Panc1 (cell line): ENCODE results near the gene ASIC1. TPM values are rescaled to one million over a fixed set of nuclear protein-coding genes. Genes with fewer than 3 reads are reported as not detected.
A peak's percentile ranks its signal among the peaks of the same experiment; 100 is the strongest.

Experiments
- ATAC-seq: fragments of 200-7000 bp; cut with Tn5 transposase; 2 replicates; pipeline ENCODE4 v1.9.1; 2020; ENCODE audit warnings: mild to moderate bottlenecking, moderate library complexity
- BruUV-seq: library from RNA; stranded (reverse); fragments of 400-500 nt; replicated peaks from 2 replicates; lab custom pipeline; 2021; lab: Mats Ljungman, UMichigan
- CTCF ChIA-PET: fragments of 300-600 bp; sonication (Branson Sonifier 250); formaldehyde crosslinking; loops from one replicate; lab custom pipeline; 2022; ENCODE audit warnings: antibody characterized with exemption; lab: Charles Lee
- POLR2A ChIA-PET: fragments of 300-600 bp; sonication (Branson Sonifier 250); formaldehyde crosslinking; loops from one replicate; lab custom pipeline; 2022; ENCODE audit warnings: antibody characterized with exemption; lab: Charles Lee
- DNase-seq: peaks from one replicate; pipeline ENCODE4 v3.0.0-alpha.2; 2010; ENCODE audit warnings: low read depth, low spot score
- H3K27ac ChIP-seq: 2 replicates; pipeline ENCODE4 v1.5.1; 2011; ENCODE audit warnings: mild to moderate bottlenecking, low read length, inconsistent platforms
- H3K27me3 ChIP-seq: fragments of 200-500 bp; sonication (Bioruptor generic); 2 replicates; pipeline ENCODE4 v1.6.0; 2014; ENCODE audit warnings: low read length, inconsistent platforms; ENCODE audit not compliant: control insufficient read depth, insufficient read depth
- H3K36me3 ChIP-seq: fragments of 200-500 bp; sonication (Bioruptor generic); 2 replicates; pipeline ENCODE4 v1.5.1; 2014; ENCODE audit warnings: inconsistent platforms, mild to moderate bottlenecking, low read length, moderate library complexity; ENCODE audit not compliant: control insufficient read depth, insufficient read depth
- H3K4me1 ChIP-seq: 2 replicates; pipeline ENCODE4 v1.5.1; 2011; ENCODE audit warnings: inconsistent platforms, mild to moderate bottlenecking, low read length, moderate library complexity; ENCODE audit not compliant: control insufficient read depth, insufficient read depth
- H3K4me3 ChIP-seq, 2 experiments: 2 replicates each; pipeline ENCODE4 v1.5.1; 2011 to 2012; ENCODE audit warnings: low read depth in 2 of 2, low read length in 2 of 2, mild to moderate bottlenecking in 2 of 2, inconsistent platforms in 1 of 2, moderate library complexity in 1 of 2
- H3K9me3 ChIP-seq: fragments of 200-500 bp; sonication (Bioruptor generic); 2 replicates; pipeline ENCODE4 v1.5.1; 2014; ENCODE audit warnings: low read depth, mild to moderate bottlenecking, inconsistent platforms, low read length, moderate library complexity; ENCODE audit not compliant: control insufficient read depth, insufficient read depth
- POLR2AphosphoS5 ChIP-seq: IDR thresholded peaks from 2 replicates; pipeline ENCODE4 v1.6.1; 2012; ENCODE audit warnings: mild to moderate bottlenecking, low read depth, low read length, moderate library complexity
- SIN3A ChIP-seq: IDR thresholded peaks from 2 replicates; pipeline ENCODE4 v1.6.1; 2012; ENCODE audit warnings: low read depth, mild to moderate bottlenecking, low read length, moderate library complexity, borderline replicate concordance; ENCODE audit not compliant: insufficient read depth
- TCF7L2 ChIP-seq: IDR thresholded peaks from 2 replicates; pipeline ENCODE4 v1.6.1; 2011; ENCODE audit warnings: mild to moderate bottlenecking, low read depth, low read length, inconsistent platforms
- in situ Hi-C: cut with HindIII; loops from 2 replicates; pipeline ENCODE4 v1.10.0; 2016; ENCODE audit warnings: low sequenced_read_pairs, low pct_unique_long_range_greater_than_20kb
- intact Hi-C: fragments of 100-400 bp; cut with micrococcal nuclease; formaldehyde crosslinking; loops from one replicate; pipeline ENCODE4 v1.10.0; 2022; ENCODE audit not compliant: unreplicated experiment
- total RNA-seq: library from RNA; stranded (reverse); gene quantifications from one replicate; pipeline ENCODE4 v1.2.1, GENCODE V29; 2021; ENCODE audit not compliant: unreplicated experiment
- TF ChIP-seq, protein P1 (sequence below): fragments of 450-650 bp; IDR thresholded peaks from 2 replicates; pipeline ENCODE4 v1.5.1; 2017; ENCODE audit warnings: mild to moderate bottlenecking
- TF ChIP-seq, protein P2 (sequence below), 2 experiments: IDR thresholded peaks; 2 replicates each; pipeline ENCODE4 v1.6.1; 2011 to 2012; ENCODE audit warnings: low read depth in 2 of 2, control low read depth in 1 of 2, low read length in 1 of 2, mild to moderate bottlenecking in 1 of 2, moderate library complexity in 1 of 2; ENCODE audit not compliant: insufficient read depth in 1 of 2

Gene ASIC1
- total RNA-seq, 1 experiment from 2014 or later = 13.5 TPM

GRCh38 chr12:50110762-50111351 lies 53.5 kb downstream of the ASIC1 start:
- no peak for DNase-seq
- intact Hi-C loops = loop anchor here (5.0 kb wide), 1 partner anchor 56 kb away; the partner anchor contains the start of gene CERS5
- POLR2A ChIA-PET = interaction anchor here (0.6 to 1.3 kb wide), 3 partner anchors 26 to 1895 kb away, joined by 3 to 13 read pairs (median 5); partner anchors contain the start of gene SMARCD1
- 0 out of 4 replicates have a peak overlapping the region, but pooled peaks of 1 of the 2 experiments have one; percentile 40 for H3K4me3 ChIP-seq
- H3K4me1 ChIP-seq = peaks cover 15% of the 10 kb centered on the region
- in situ Hi-C loops = no loop called here
- H3K27me3 ChIP-seq = no peaks in the 10 kb centered on the region
- no TSS peak for BruUV-seq
- CTCF ChIA-PET = interaction anchor here (0.6 to 2.6 kb wide), 9 partner anchors 10 to 1276 kb away, joined by 3 to 15 read pairs (median 8); partner anchors contain the start of genes CERS5 and SMARCD1
- ATAC-seq = no peak
- no peaks in the 10 kb centered on the region for H3K36me3 ChIP-seq
- no peaks in the 10 kb centered on the region for H3K9me3 ChIP-seq
- TF ChIP-seq SIN3A (no peak), POLR2AphosphoS5 (no peak), TCF7L2 (no peak)
- TF ChIP-seq, protein P1, sequence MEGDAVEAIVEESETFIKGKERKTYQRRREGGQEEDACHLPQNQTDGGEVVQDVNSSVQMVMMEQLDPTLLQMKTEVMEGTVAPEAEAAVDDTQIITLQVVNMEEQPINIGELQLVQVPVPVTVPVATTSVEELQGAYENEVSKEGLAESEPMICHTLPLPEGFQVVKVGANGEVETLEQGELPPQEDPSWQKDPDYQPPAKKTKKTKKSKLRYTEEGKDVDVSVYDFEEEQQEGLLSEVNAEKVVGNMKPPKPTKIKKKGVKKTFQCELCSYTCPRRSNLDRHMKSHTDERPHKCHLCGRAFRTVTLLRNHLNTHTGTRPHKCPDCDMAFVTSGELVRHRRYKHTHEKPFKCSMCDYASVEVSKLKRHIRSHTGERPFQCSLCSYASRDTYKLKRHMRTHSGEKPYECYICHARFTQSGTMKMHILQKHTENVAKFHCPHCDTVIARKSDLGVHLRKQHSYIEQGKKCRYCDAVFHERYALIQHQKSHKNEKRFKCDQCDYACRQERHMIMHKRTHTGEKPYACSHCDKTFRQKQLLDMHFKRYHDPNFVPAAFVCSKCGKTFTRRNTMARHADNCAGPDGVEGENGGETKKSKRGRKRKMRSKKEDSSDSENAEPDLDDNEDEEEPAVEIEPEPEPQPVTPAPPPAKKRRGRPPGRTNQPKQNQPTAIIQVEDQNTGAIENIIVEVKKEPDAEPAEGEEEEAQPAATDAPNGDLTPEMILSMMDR = no peak
- TF ChIP-seq, protein P2, sequence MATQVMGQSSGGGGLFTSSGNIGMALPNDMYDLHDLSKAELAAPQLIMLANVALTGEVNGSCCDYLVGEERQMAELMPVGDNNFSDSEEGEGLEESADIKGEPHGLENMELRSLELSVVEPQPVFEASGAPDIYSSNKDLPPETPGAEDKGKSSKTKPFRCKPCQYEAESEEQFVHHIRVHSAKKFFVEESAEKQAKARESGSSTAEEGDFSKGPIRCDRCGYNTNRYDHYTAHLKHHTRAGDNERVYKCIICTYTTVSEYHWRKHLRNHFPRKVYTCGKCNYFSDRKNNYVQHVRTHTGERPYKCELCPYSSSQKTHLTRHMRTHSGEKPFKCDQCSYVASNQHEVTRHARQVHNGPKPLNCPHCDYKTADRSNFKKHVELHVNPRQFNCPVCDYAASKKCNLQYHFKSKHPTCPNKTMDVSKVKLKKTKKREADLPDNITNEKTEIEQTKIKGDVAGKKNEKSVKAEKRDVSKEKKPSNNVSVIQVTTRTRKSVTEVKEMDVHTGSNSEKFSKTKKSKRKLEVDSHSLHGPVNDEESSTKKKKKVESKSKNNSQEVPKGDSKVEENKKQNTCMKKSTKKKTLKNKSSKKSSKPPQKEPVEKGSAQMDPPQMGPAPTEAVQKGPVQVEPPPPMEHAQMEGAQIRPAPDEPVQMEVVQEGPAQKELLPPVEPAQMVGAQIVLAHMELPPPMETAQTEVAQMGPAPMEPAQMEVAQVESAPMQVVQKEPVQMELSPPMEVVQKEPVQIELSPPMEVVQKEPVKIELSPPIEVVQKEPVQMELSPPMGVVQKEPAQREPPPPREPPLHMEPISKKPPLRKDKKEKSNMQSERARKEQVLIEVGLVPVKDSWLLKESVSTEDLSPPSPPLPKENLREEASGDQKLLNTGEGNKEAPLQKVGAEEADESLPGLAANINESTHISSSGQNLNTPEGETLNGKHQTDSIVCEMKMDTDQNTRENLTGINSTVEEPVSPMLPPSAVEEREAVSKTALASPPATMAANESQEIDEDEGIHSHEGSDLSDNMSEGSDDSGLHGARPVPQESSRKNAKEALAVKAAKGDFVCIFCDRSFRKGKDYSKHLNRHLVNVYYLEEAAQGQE (IDR thresholded peaks at IDR 0.05; ENCODE audit: insufficient read depth in 1 of 2, low read depth in 2 of 2, low read length in 1 of 2) = no peak
- H3K27ac ChIP-seq = peak overlapping the region; percentile 65

DNA sequence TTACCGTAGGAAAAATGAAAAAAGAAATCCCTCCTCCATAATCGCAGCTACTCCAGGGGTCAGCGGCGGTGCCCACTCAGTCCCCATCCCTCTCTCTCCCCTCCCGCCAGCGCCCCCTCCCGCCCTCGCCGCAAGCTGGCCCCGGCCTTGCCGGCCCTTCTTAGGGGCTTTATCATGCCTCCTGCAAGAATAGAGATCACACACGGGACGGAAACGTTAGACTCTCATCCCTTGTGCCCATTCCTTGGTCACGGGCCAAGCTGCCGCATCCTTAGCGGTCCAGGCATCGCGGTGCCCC lies 53.9 kb downstream of the ASIC1 start:
- no TSS peak for BruUV-seq
- intact Hi-C loops (loop anchor here (5.0 kb wide), 1 partner anchor 56 kb away; the partner anchor contains the start of gene CERS5), in situ Hi-C loops (no loop called here)
- Histone ChIP-seq H3K27me3 (no peaks in the 10 kb centered on the region), H3K27ac (peak overlapping the region; percentile 65; the same call in 1 of the 2 replicates), H3K9me3 (no peaks in the 10 kb centered on the region), H3K4me1 (peaks cover 15% of the 10 kb centered on the region), H3K36me3 (no peaks in the 10 kb centered on the region), H3K4me3 (peak overlapping the region; percentile 11 to 40; a peak in 3 of 4 replicates)
- ChIA-PET POLR2A (interaction anchor here (0.6 to 0.7 kb wide), 2 partner anchors 221 to 614 kb away, joined by 3 to 7 read pairs; no protein-coding TSS in a partner anchor), CTCF (interaction anchor here (0.6 to 2.6 kb wide), 12 partner anchors 10 to 1275 kb away, joined by 3 to 15 read pairs (median 4); partner anchors contain the start of genes CERS5 and SMARCD1)
- TF ChIP-seq, protein P2 (IDR thresholded peaks at IDR 0.05; ENCODE audit: insufficient read depth in 1 of 2, low read depth in 2 of 2, low read length in 1 of 2) = no peak
- no peak for TF ChIP-seq TCF7L2
- DNase-seq (no peak), ATAC-seq (peak; percentile 3)
